Astrocyte of the spinal cord (primary cell): ENCODE data around the gene LMO4.

Source experiments
- DNase-seq: peaks from one replicate; pipeline ENCODE4 v3.0.0; 2011; ENCODE audit warnings: low read depth, low spot score
- H3K4me3 ChIP-seq: 2 replicates; pipeline ENCODE4 v1.5.1; 2011; ENCODE audit warnings: low read depth, mild to moderate bottlenecking, low read length, moderate library complexity
- in situ Hi-C: cut with HindIII; loops from 2 replicates; pipeline ENCODE4 v1.10.0; 2017; ENCODE audit warnings: low sequenced_read_pairs
- TF ChIP-seq, protein P1 (sequence below): IDR thresholded peaks from 2 replicates; pipeline ENCODE4 v1.5.1; 2012; ENCODE audit warnings: low read depth, mild to moderate bottlenecking, low read length, inconsistent platforms

The LMO4 gene

DNA sequence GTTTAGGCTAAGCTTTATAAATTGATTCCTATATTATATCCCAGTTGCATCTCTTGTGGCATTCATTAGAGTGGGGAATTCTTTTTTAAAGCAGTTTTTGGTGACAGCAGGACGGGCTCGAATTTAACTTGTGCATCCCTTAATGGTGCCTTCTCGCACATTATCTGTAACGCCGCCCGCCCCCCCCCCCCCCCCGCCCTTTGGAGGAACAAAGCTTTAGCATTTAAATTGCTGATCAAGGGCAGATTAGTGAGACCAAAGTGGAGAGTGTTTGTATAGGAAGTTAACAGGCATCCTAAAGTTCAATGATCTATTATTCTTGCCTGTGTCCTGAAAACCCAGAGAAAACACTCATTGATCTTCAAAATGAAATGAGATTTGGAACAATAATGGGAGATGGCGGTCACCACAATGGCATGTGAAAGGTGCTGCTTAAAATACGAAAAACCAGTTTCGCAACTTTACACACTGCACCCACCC is 2.2 kb downstream of the LMO4 start:
- TF ChIP-seq, protein P1, sequence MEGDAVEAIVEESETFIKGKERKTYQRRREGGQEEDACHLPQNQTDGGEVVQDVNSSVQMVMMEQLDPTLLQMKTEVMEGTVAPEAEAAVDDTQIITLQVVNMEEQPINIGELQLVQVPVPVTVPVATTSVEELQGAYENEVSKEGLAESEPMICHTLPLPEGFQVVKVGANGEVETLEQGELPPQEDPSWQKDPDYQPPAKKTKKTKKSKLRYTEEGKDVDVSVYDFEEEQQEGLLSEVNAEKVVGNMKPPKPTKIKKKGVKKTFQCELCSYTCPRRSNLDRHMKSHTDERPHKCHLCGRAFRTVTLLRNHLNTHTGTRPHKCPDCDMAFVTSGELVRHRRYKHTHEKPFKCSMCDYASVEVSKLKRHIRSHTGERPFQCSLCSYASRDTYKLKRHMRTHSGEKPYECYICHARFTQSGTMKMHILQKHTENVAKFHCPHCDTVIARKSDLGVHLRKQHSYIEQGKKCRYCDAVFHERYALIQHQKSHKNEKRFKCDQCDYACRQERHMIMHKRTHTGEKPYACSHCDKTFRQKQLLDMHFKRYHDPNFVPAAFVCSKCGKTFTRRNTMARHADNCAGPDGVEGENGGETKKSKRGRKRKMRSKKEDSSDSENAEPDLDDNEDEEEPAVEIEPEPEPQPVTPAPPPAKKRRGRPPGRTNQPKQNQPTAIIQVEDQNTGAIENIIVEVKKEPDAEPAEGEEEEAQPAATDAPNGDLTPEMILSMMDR: no peak
- in situ Hi-C loops: no loop called here
- DNase-seq: no peak
- peak overlapping the region; percentile 87 for H3K4me3 ChIP-seq

DNA sequence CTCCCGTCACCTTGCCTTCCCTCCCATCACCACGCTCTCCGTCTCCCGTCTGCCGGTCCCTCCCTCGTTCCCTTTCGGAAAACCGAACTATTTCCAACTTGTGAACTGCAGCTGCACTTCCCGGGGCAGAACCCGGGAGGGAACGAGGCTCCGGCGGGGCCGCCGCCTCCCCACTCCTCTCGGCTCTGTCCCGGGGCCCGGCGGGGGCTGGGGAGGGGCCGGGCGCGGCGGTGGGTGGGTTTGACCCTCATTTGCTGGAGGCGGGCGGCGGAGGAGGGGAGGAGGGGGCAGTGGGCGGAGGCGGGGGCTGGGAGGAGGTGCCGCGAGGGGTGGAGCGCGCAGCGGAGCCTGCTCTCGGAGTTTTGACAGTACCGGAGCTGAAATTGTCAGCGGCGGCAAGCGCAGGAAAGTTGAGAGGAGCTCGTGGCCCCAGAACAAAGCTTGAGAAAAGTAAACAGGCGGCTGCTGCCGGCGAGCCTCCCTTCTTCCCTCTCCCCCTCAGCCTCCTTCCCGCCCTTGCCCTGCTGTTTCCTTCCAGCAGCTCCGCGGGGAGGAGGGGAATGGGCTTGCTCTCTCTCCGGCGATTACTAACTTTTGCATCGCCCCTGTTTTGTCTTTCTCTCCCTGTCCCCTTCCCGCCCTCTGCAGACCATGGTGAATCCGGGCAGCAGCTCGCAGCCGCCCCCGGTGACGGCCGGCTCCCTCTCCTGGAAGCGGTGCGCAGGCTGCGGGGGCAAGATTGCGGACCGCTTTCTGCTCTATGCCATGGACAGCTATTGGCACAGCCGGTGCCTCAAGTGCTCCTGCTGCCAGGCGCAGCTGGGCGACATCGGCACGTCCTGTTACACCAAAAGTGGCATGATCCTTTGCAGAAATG is 2.9 kb downstream of the LMO4 start:
- H3K4me3 ChIP-seq: peak overlapping the region; percentile 87
- TF ChIP-seq, protein P1: peak; percentile 42
- in situ Hi-C loops: no loop called here
- peak; percentile 73 for DNase-seq

DNA sequence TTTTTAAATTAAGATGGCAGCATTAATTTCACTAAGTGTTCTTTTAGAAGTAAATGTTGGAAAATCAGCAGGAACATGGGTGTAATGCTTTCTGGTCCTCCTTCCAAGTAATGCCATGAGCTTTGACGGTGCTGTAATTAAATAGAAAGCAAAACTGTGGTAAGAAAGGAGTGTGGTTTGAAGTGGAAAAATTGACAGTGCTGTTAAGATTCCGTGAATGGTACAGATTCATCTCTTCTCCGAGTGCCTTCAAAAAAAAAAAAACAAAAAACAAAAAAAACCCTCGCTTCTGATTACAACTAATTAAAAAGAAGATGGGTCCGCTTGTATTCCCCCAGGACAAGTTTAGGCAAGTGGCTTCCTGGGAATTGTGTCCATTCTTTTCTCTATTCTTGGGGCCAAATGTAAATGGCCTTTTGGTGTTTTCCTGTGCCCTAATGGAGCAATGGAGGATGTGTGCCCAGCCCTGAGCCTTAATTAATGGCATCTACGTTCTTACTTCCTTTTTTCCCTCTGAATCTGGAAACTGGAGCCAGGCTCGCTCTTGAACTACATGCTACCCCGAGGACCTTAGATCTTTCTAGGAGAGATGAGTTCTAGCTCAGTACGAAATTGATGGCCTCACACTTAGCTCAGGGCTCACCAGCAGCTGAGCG is 5.1 kb downstream of the LMO4 start:
- TF ChIP-seq, protein P1: no peak
- in situ Hi-C loops: no loop called here
- DNase-seq: no peak
- peak overlapping the region; percentile 57 for H3K4me3 ChIP-seq

DNA sequence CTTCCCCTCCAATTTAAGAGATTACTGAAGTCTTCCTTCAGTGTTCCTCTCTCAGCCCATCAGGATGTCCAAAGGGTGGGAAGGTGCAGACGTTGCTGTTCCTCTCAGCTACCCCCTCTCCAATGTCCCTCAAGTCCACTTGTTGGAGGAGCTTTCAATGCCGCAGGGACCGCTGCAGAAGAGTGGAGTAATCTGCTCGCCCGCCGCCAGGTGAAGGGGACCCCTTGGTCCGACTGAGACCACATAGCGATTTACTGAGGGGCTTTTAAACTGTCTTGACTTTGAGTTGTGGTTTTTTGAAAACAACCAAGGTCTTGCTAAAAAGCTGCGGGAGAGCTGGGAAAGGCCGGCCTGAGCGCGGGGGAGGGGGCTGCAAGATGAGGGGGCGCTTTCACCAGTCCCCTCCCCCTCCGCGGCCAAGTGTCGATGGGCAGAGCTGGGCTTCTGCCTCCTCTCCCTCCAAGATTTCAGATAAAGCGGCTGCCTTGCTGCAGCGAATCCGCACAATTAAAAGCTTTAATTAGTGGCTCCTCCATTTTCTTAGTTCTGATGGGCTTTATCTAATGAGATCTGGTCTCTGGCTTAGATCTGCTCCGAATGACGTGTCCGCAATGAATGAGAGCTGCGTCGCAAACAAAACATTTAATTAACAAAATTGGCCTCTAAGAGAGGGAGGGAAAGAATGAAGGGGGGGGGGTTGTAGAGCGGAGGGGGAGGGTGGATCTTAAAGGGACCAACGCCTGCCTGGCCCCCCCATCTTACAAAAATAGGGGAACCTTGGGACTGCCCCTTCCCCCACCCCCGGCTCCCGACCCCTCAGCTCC is 5.9 kb downstream of the LMO4 start:
- DNase-seq: peak; percentile 26
- TF ChIP-seq, protein P1: peak; percentile 25
- in situ Hi-C loops: no loop called here
- peak overlapping the region; percentile 57 for H3K4me3 ChIP-seq

DNA sequence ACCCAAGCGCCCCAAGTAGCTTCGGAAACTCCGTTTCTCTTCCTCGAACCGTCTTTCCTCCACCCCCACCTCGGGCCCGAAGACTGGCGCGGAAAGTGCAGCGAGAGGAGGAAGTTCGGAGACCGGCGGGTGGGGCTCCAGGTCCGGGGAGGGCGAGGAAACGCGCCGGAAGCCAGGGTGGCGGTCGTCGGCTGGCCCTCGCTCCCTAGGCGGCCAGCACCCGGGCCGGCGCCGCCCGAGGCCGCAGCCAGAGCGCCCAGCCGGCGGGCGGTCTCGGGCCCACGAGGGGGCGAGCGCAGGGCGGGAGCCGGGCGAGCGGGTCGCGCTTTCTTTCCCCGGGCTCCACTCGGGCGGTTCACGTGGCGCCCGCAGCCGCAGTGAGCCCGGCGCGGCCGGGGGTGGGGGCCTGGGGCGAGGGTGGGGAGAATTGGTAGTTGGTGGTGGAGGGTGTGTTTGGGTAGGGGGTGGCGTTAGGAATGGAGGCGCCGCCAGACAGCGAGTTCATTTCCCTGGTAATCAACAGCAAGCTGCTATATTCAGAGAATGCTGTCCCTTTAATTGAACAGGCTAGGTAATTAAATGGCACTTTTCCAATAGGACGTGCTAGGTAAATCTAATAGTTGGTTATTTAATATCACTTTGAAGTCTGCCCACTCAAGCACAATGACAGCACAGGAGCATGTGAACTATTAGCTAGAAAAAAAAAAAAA is 6.7 kb downstream of the LMO4 start:
- DNase-seq: peak; percentile 30
- peak overlapping the region; percentile 57 for H3K4me3 ChIP-seq
- TF ChIP-seq, protein P1: no peak
- in situ Hi-C loops: no loop called here

DNA sequence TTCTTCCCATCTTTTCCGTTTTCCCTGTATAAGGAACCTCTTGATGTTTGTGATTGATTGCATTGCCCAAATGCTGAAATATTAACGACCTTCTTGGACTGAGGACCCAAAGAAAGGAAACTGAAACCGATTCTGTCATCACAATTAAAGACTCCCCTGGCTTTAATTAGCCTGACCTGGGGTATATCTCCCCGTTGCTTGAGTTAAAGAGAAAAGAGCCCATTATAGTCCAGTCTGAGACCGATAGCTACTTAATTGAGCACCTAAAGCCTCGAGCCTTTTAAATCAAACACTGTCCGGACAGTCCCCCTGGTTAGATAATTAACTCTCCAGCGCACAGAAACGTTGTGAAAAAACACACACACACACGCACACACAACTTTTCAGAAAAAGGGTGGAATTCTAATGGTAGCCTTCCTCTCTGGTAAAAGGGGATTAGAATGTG is 8.0 kb downstream of the LMO4 start:
- in situ Hi-C loops: no loop called here
- no peak overlapping the region for H3K4me3 ChIP-seq
- TF ChIP-seq, protein P1: no peak
- DNase-seq: no peak
